ENCODE data around the gene TSHZ2.

DNA sequence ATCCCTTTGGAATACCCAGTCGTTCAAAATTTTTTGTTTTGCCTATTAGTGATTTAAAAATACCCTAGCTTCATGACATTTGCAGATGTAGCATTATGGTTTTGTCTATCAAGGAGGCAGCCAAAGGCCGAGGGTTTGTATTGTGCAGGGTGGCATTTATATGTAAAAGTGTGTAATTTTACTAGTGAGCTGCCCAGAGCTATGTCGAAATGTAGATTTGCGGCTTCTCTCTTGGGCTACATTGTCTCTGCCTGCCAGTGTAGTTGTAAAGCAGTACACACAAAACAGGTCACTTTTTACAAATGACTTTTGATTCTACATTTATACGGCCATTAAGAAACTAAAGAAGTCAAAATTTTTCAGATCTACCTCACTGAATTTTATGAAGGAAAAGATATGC, 87.7 kb downstream of the TSHZ2 start:
- TF ChIP-seq, protein P1, sequence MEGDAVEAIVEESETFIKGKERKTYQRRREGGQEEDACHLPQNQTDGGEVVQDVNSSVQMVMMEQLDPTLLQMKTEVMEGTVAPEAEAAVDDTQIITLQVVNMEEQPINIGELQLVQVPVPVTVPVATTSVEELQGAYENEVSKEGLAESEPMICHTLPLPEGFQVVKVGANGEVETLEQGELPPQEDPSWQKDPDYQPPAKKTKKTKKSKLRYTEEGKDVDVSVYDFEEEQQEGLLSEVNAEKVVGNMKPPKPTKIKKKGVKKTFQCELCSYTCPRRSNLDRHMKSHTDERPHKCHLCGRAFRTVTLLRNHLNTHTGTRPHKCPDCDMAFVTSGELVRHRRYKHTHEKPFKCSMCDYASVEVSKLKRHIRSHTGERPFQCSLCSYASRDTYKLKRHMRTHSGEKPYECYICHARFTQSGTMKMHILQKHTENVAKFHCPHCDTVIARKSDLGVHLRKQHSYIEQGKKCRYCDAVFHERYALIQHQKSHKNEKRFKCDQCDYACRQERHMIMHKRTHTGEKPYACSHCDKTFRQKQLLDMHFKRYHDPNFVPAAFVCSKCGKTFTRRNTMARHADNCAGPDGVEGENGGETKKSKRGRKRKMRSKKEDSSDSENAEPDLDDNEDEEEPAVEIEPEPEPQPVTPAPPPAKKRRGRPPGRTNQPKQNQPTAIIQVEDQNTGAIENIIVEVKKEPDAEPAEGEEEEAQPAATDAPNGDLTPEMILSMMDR (conservative IDR thresholded peaks at IDR 0.05 in 1 of 2, IDR thresholded peaks at IDR 0.05 in 1 of 2; ENCODE audit: extremely low read depth in 1 of 2, insufficient read depth in 1 of 2, low read depth in 1 of 2, low read length in 2 of 2) = no peak
- no peak for TF ChIP-seq EZH2 (IDR thresholded peaks at IDR 0.05; ENCODE audit: borderline replicate concordance, low read length)
